Hepatocyte (in vitro differentiated cells): ENCODE measurements around the gene PAGE1.

ENCODE experiments used
- CTCF ChIP-seq: fragments of 200-600 bp; sonication (generic); IDR thresholded peaks from 2 replicates; pipeline ENCODE4 v1.5.1; 2016; ENCODE audit warnings: antibody characterized with exemption, mild to moderate bottlenecking; ENCODE audit not compliant: poor library complexity
- EZH2 ChIP-seq: fragments of 200-600 bp; sonication (generic); IDR thresholded peaks from 2 replicates; pipeline ENCODE4 v1.6.1; 2016; ENCODE audit warnings: antibody characterized with exemption, mild to moderate bottlenecking, borderline replicate concordance
- EZH2phosphoT487 ChIP-seq: fragments of 200-600 bp; sonication (generic); IDR thresholded peaks from one replicate; pipeline ENCODE4 v1.6.1; 2018; ENCODE audit warnings: antibody characterized with exemption, mild to moderate bottlenecking, low read depth, moderate library complexity; ENCODE audit not compliant: unreplicated experiment, severe bottlenecking

GRCh38 chrX:49725923-49726904 is 30.4 kb upstream of the PAGE1 start:
- TF ChIP-seq EZH2 (no peak), CTCF (no peak), EZH2phosphoT487 (no peak)
